HepG2 (cell line): Measurements from ENCODE around the gene PTCD1. TPM values are rescaled to one million over a fixed set of nuclear protein-coding genes. Genes with fewer than 3 reads are reported as not detected.
A peak's percentile ranks its signal among the peaks of the same experiment; 100 is the strongest.

Experiments used
- BCL6 ChIP-seq: IDR thresholded peaks from 2 replicates; pipeline ENCODE4 v1.6.1; 2016; ENCODE audit warnings: missing genetic modification reagents, missing compliant biosample characterization
- ETV6 ChIP-seq: sonication (generic); formaldehyde crosslinking; conservative IDR thresholded peaks from 2 replicates; pipeline ENCODE4 v1.4.0; 2020; ENCODE audit warnings: missing genetic modification reagents
- MIXL1 ChIP-seq: IDR thresholded peaks from 2 replicates; pipeline ENCODE4 v1.6.1; 2016
- MLX ChIP-seq: IDR thresholded peaks from 2 replicates; pipeline ENCODE4 v1.6.1; 2016
- NFYB ChIP-seq: sonication (generic); formaldehyde crosslinking; IDR thresholded peaks from 2 replicates; pipeline ENCODE4 v1.4.0; 2020; ENCODE audit warnings: missing genetic modification reagents
- SMAD9 ChIP-seq: sonication (generic); formaldehyde crosslinking; IDR thresholded peaks from 2 replicates; pipeline ENCODE4 v1.5.1; 2020; ENCODE audit warnings: mild to moderate bottlenecking, missing genetic modification reagents
- SSRP1 ChIP-seq: IDR thresholded peaks from 2 replicates; pipeline ENCODE4 v1.6.1; 2016; ENCODE audit warnings: control low read depth
- TFAP4 ChIP-seq: sonication (generic); IDR thresholded peaks from 2 replicates; pipeline ENCODE4 v1.6.1; 2016; ENCODE audit warnings: low read depth, borderline replicate concordance
- ZBTB1 ChIP-seq: sonication (generic); formaldehyde crosslinking; IDR thresholded peaks from 2 replicates; pipeline ENCODE4 v1.4.0; 2020; ENCODE audit warnings: missing genetic modification reagents, borderline replicate concordance
- ZNF136 ChIP-seq: sonication (generic); formaldehyde crosslinking; IDR thresholded peaks from 2 replicates; pipeline ENCODE4 v1.8.1; 2022; ENCODE audit warnings: low read depth, mild to moderate bottlenecking, moderate library complexity, missing genetic modification reagents
- ZNF331 ChIP-seq: sonication (generic); formaldehyde crosslinking; IDR thresholded peaks from 2 replicates; pipeline ENCODE4 v1.4.0; 2020; ENCODE audit warnings: missing genetic modification reagents
- ZNF367 ChIP-seq: sonication (generic); formaldehyde crosslinking; IDR thresholded peaks from 2 replicates; pipeline ENCODE4 v1.4.0; 2020; ENCODE audit warnings: missing genetic modification reagents, borderline replicate concordance
- ZNF460 ChIP-seq: sonication (generic); formaldehyde crosslinking; IDR thresholded peaks from 2 replicates; pipeline ENCODE4 v1.5.1; 2020; ENCODE audit warnings: missing genetic modification reagents, mild to moderate bottlenecking, borderline replicate concordance
- ZNF605 ChIP-seq: sonication (generic); formaldehyde crosslinking; IDR thresholded peaks from 2 replicates; pipeline ENCODE4 v1.8.0; 2022; ENCODE audit warnings: mild to moderate bottlenecking, missing genetic modification reagents
- ZSCAN20 ChIP-seq: sonication (generic); formaldehyde crosslinking; IDR thresholded peaks from 2 replicates; pipeline ENCODE4 v1.4.0; 2020; ENCODE audit warnings: missing genetic modification reagents, mild to moderate bottlenecking, borderline replicate concordance
- polyA plus RNA-seq, 8 experiments: library from polyadenylated mRNA; depleted of rRNA in 3 of 8; stranded (reverse) in 7 of 8; unstranded in 1 of 8; fragments of >200 nt; fragmentation: Illumina TruSeq in 4 of 8; extraction: Trizol in 4 of 8; gene quantifications; 2 replicates each; pipeline versions ENCODE4 v1.2.1 to v1.2.3, GENCODE V29; 2011 to 2016; ENCODE audit warnings: low read depth in 4 of 8, missing spikeins in 1 of 8, mixed read lengths in 1 of 8; ENCODE audit not compliant: insufficient read depth in 1 of 8
- total RNA-seq, 5 experiments: library from RNA; depleted of rRNA; stranded (reverse); fragments of >200 nt; fragmentation: Illumina TruSeq; extraction: Trizol; gene quantifications; 2 replicates each; pipeline ENCODE4 v1.2.3, GENCODE V29; 2016; ENCODE audit warnings: low read depth in 1 of 5
- TF ChIP-seq, protein P1 (sequence below), 2 experiments: fragments of 450-650 bp in 1 of 2; sonication (generic) in 1 of 2; formaldehyde crosslinking in 1 of 2; IDR thresholded peaks; 2 replicates each; pipeline versions ENCODE4 v1.6.1 to v1.8.0; 2016 to 2022; ENCODE audit warnings: antibody characterized with exemption in 1 of 2, mild to moderate bottlenecking in 1 of 2, missing genetic modification reagents in 1 of 2
- TF ChIP-seq, protein P2 (sequence below): sonication (generic); formaldehyde crosslinking; IDR thresholded peaks from 2 replicates; pipeline ENCODE4 v1.5.0; 2020; ENCODE audit warnings: mild to moderate bottlenecking, missing genetic modification reagents, borderline replicate concordance

Gene PTCD1
- total and polyA plus RNA-seq, 2 of the 13 experiments (the other 11 are each of a cell fraction or from before 2014, with no cell fraction given): 3.0 to 8.4 TPM

DNA sequence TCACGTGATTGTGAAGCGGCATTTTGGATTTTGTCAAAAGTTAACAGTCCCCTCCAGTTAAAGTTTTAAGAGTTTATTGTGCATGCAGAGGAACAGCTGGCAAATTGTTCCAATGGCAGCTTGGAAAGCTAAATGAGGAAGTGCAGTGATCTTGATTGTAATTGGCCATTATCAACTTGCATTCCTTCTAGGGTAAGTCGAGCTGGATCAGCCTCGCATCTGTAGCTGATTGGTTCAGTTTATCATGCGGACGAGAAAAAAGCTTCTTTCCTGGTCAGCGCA, 34.7 kb upstream of the PTCD1 start (continued):
- TF ChIP-seq MLX (no peak), ZSCAN20 (CRISPR knock-in tag) (no peak), TFAP4 (peak; percentile 69), ZNF605 (peak; percentile 31; the same call in 1 of the 2 replicates), ETV6 (CRISPR knock-in tag) (no peak), MIXL1 (0 out of 2 replicates have a peak, but pooled peaks have one; percentile 1), BCL6 (CRISPR knock-in tag) (peak; percentile 17; the same call in 1 of the 2 replicates), ZNF367 (CRISPR knock-in tag) (no peak), ZBTB1 (CRISPR knock-in tag) (no peak), SMAD9 (no peak), SSRP1 (CRISPR knock-in tag) (no peak), NFYB (CRISPR knock-in tag) (peak; percentile 63), ZNF331 (CRISPR knock-in tag) (no peak), ZNF460 (no peak), ZNF136 (CRISPR knock-in tag) (no peak)
- TF ChIP-seq, protein P1, sequence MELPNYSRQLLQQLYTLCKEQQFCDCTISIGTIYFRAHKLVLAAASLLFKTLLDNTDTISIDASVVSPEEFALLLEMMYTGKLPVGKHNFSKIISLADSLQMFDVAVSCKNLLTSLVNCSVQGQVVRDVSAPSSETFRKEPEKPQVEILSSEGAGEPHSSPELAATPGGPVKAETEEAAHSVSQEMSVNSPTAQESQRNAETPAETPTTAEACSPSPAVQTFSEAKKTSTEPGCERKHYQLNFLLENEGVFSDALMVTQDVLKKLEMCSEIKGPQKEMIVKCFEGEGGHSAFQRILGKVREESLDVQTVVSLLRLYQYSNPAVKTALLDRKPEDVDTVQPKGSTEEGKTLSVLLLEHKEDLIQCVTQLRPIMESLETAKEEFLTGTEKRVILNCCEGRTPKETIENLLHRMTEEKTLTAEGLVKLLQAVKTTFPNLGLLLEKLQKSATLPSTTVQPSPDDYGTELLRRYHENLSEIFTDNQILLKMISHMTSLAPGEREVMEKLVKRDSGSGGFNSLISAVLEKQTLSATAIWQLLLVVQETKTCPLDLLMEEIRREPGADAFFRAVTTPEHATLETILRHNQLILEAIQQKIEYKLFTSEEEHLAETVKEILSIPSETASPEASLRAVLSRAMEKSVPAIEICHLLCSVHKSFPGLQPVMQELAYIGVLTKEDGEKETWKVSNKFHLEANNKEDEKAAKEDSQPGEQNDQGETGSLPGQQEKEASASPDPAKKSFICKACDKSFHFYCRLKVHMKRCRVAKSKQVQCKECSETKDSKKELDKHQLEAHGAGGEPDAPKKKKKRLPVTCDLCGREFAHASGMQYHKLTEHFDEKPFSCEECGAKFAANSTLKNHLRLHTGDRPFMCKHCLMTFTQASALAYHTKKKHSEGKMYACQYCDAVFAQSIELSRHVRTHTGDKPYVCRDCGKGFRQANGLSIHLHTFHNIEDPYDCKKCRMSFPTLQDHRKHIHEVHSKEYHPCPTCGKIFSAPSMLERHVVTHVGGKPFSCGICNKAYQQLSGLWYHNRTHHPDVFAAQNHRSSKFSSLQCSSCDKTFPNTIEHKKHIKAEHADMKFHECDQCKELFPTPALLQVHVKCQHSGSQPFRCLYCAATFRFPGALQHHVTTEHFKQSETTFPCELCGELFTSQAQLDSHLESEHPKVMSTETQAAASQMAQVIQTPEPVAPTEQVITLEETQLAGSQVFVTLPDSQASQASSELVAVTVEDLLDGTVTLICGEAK (IDR thresholded peaks at IDR 0.05): 0 out of 2 replicates have a peak, but pooled peaks have one; percentile 19
- TF ChIP-seq, protein P1 (CRISPR knock-in tag; IDR thresholded peaks at IDR 0.05): no peak
- TF ChIP-seq, protein P2, sequence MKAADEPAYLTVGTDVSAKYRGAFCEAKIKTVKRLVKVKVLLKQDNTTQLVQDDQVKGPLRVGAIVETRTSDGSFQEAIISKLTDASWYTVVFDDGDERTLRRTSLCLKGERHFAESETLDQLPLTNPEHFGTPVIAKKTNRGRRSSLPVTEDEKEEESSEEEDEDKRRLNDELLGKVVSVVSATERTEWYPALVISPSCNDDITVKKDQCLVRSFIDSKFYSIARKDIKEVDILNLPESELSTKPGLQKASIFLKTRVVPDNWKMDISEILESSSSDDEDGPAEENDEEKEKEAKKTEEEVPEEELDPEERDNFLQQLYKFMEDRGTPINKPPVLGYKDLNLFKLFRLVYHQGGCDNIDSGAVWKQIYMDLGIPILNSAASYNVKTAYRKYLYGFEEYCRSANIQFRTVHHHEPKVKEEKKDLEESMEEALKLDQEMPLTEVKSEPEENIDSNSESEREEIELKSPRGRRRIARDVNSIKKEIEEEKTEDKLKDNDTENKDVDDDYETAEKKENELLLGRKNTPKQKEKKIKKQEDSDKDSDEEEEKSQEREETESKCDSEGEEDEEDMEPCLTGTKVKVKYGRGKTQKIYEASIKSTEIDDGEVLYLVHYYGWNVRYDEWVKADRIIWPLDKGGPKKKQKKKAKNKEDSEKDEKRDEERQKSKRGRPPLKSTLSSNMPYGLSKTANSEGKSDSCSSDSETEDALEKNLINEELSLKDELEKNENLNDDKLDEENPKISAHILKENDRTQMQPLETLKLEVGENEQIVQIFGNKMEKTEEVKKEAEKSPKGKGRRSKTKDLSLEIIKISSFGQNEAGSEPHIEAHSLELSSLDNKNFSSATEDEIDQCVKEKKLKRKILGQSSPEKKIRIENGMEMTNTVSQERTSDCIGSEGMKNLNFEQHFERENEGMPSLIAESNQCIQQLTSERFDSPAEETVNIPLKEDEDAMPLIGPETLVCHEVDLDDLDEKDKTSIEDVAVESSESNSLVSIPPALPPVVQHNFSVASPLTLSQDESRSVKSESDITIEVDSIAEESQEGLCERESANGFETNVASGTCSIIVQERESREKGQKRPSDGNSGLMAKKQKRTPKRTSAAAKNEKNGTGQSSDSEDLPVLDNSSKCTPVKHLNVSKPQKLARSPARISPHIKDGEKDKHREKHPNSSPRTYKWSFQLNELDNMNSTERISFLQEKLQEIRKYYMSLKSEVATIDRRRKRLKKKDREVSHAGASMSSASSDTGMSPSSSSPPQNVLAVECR (CRISPR knock-in tag): 0 out of 2 replicates have a peak, but pooled peaks have one; percentile 17
